ENCODE measurements around the gene SYNGAP1.
"Not testable (repeated sequence)": the region's sequence is repeated elsewhere in the genome, so short reads cannot be mapped to it uniquely, and the experiment has no call there.

Gene SYNGAP1

DNA sequence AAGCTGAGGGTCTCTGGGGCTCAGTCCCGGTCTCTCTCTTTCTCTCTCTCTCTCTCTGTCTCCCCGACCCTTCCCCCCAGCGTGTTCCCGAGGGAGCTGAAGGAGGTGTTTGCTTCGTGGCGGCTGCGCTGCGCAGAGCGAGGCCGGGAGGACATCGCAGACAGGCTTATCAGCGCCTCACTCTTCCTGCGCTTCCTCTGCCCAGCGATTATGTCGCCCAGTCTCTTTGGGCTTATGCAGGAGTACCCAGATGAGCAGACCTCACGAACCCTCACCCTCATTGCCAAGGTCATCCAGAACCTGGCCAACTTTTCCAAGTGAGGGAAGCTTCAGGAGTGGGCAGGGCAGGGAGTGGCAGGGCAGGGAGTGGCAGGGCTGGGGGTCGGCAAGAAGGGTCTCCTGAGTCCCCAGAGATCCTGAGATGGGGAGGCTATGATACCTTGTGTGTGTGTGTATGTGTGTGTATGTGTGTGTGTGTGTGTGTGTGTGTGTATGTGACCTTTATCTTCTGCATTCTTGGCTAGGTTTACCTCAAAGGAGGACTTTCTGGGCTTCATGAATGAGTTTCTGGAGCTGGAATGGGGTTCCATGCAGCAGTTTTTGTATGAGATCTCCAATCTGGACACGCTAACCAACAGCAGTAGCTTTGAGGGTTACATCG is 20.9 kb downstream of the SYNGAP1 start:
- DNase-seq: no peak

DNA sequence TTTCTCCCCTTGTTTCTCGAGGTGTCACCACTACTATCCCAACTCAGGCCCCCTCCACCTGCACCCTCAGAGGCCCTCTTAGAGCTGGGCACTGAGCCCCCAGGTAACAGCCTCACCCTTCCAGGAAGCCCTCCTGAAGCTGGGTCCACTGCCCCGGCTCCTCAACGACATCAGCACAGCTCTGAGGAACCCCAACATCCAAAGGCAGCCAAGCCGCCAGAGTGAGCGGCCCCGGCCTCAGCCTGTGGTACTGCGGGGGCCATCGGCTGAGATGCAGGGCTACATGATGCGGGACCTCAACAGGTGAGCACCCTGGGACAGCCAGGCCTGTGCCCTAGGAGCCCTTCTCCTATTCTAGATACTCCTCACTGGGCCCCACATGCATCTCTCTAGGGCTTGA is 21.6 kb downstream of the SYNGAP1 start:
- no peak for DNase-seq

DNA sequence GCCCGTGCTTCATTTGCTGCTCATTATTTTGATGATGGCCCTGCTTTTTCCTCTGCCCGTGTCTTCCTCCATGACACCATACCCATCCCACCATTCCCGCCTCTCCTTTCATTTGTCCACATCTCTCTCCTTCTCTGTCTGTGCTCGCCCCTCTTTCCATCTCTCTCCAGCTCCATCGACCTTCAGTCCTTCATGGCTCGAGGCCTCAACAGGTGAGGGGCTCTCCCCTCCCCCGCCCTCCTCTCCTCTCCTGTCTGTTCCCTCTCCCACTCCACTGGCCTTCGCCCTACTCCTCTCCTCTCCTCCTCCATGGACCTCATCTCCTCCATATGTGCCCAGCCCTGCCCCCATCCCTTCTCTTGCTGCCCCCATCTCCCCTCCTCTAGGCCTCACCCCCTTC is 22.4 kb downstream of the SYNGAP1 start:
- no peak for DNase-seq

DNA sequence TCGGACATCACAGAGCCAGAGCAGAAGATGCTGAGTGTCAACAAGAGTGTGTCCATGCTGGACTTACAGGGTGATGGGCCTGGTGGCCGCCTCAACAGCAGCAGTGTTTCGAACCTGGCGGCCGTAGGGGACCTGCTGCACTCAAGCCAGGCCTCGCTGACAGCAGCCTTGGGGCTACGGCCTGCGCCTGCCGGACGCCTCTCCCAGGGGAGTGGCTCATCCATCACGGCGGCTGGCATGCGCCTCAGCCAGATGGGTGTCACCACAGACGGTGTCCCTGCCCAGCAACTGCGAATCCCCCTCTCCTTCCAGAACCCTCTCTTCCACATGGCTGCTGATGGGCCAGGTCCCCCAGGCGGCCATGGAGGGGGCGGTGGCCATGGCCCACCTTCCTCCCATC is 23.2 kb downstream of the SYNGAP1 start:
- no peak for DNase-seq

DNA sequence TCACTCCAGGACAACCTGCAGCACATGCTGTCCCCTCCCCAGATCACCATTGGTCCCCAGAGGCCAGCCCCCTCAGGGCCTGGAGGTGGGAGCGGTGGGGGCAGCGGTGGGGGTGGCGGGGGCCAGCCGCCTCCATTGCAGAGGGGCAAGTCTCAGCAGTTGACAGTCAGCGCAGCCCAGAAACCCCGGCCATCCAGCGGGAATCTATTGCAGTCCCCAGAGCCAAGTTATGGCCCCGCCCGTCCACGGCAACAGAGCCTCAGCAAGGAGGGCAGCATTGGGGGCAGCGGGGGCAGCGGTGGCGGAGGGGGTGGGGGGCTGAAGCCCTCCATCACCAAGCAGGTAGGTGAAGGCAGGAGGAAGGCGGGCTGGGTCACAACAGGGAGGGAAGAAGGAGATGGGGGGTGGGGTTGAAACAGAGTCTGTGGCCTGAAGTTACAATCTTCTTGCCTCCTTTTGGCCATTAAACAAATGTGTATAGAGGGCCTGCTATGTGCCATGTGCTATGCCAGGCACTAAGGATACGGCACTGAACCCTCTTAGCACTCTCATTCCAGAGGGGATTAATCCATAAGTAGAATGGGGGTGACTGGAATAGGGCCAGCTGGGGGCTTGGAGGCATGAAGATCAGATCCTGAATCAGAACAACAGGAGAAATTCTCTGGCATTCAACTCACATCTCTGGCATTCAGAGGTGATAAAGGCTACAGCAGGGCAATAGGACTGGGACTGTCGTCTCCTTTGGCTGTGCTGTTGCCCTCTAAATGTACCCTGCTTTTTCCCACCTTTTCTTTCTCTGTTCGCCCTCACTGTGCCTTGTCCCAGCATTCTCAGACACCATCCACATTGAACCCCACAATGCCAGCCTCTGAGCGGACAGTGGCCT is 24.0 kb downstream of the SYNGAP1 start:
- no peak for DNase-seq

DNA sequence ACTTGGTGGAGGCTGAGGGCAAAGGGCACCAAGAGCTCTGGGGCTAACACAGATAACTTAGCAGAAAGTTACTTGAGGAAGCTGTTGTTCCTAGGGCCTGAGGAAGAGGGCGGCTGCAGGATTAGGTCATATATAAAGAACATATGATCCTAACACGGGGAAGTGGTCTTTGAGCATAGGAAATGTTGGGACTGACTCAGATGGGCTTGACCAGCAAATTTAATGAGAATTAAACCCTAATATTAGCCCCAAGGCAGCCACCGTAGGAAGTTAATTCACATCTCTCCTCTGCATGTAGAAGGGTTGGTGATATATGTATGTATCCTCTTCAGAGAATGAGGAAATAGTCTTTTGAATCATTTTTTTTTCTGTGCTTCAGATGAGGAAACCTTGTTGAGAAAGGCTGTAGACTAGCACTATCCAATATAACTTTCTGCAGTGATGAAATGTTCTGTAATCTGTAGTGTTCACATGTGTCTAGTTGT is 25.3 kb downstream of the SYNGAP1 start:
- no peak for DNase-seq

DNA sequence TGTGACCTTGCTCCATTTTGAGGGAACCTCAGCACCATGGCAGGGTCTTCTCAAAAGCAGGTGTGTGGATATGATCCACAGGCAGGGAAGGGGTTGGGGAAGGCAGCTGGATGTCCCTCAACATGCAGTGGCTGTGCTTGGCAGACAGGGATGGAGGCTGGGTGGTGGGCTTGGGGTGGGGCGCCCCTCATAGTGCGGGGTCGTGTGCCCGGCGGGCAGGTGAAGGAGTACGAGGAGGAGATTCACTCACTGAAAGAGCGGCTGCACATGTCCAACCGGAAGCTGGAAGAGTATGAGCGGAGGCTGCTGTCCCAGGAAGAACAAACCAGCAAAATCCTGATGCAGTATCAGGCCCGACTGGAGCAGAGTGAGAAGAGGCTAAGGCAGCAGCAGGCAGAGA is 26.5 kb downstream of the SYNGAP1 start:
- DNase-seq: no peak

DNA sequence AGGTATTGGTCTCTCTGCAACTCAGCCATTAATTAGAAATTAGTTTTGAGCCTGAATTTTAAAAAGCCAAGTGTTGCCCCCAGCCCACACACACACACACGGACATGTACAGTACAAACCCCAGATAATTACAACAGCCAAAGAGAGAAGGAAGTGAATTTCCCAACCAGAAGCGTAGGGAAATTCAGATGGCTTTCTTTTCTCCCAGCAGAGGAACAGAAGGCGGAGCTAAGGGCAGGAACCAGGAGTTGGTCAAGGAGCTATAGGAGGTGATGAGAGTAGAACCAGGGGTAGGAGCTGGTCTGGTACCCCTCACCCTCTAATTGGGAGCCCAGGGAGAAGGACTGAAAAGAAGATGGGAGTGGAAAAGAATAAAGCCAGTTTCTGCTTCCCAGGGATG is 30.6 kb downstream of the SYNGAP1 start:
- no peak for DNase-seq

DNA sequence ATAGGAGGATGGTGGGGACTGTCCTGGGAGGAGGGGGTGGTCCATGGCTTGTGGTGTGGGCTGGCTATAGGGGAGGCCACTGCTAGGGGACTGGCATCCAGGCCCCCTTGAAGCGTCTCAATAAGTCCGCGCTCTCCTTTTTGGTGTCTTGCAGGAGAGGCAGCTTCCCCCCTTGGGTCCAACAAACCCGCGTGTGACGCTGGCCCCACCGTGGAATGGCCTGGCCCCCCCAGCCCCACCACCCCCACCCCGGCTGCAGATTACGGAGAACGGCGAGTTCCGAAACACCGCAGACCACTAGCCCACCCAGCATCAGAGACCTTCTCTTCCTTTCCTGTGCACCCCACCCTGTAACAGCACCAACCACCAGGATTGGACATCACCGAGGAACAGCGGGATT is 31.7 kb downstream of the SYNGAP1 start:
- DNase-seq: no peak

DNA sequence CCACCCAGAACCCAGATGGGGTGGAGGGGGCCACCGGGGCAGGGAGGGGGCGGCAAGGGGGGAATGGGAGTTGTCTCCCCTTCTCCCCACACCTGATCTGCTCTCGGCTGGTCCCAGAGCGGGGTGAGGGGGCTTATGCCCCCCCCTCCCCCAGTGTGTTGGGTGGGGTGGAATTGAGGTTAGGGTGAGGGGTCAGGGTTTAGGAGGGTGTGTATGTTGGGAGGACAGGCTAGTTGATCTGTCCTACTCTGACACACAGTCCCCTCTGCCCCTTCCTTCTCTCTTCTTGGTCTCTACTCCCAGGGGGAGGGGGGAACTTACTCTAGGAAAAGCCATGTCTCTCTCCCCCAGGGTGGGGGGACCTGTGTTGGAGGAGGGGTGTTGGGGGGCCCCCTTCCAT is 32.6 kb downstream of the SYNGAP1 start:
- no peak for DNase-seq

DNA sequence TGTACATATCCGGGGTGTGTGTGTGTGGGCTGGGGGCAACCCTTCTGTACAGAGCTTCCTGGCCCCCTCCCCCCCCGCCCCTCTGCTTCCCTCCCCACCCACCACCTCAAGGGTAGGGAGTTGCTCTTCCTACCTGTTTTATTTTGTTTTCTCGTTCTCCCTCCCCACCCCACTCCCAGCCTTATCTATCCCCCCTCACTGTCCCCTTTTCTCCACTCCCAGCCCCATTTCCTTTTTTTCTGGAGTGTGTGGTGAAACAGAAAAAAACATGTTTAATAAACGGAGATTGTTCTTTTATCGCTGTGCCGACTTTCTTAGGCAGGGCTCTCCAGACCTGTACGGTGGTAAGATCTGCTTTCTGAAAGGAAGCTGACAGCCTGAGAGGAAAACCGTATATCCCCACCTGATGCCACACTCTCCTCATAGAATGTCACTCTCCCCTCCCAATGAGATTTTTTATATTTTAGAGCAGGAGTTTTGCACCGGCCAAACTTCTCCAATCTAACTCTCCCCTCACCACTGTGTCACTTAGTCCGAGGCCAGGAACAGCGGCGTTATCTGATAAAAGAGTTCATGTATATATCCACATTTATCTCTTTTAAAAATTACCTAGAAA is 33.6 kb downstream of the SYNGAP1 start:
- DNase-seq: no peak

DNA sequence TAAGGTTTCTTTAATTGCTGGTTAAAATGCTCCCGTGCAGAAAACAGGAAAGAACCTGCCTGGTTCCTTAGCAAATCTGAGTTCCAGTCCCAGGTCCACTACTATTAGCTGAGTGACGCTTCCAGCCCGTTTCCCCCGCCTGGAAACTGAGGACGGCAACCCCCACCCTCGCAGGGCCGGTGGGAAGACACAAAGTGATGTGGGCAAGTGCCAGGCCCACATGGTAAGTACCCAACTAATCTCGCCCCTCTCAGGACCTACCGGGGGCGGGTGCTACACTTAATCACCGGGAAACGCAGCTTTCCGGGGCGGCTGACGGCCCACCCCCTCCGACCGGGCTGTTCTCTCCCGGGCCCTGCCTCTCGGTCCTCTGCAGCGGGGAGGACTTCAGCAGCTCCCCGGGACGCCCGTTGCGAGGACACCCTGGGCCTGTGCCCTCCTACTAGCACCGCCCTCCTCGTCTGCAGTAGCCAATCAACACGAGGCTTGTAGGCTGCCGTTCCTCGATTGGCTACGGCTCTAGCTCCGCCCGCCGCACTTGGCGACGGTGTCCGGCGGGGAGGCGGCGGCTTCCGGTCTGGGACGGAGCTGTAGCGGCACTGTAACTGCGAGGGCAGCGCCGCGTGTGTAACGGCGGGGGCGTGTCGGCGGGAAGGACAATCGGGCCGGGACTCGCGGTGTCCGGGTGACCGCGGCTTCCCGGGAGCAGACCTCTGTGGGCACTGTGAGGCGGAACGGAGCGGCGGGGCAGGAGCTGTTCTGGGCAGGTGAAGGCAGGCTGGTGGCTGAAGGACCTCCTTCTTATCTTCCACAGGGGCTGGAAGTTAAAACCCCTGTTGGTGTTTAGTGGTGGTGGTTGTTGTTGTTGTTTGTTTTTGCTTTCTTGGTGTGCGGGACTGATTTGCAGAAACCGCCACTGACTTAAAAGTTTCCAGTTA is 34.4 kb downstream of the SYNGAP1 start, which contains the start of gene ZBTB9:
Gene ZBTB9 (plus strand): TSS at position 568 of the 938 bp plus-strand sequence. CDS start 525 bp downstream, outside the sequence.
- DNase-seq: peak; percentile 98

DNA sequence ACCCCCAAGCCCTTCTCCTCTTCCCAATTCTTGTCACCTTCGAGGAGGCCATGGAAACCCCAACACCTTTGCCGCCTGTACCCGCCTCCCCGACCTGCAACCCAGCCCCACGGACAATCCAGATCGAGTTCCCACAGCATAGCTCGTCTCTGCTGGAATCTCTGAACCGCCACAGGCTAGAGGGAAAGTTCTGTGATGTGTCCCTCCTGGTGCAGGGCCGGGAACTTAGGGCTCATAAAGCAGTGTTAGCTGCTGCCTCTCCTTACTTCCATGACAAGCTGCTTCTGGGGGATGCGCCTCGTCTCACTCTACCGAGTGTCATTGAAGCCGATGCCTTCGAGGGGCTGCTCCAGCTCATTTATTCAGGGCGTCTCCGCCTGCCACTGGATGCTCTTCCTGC is 35.2 kb downstream of the SYNGAP1 start:
- DNase-seq: no peak

DNA sequence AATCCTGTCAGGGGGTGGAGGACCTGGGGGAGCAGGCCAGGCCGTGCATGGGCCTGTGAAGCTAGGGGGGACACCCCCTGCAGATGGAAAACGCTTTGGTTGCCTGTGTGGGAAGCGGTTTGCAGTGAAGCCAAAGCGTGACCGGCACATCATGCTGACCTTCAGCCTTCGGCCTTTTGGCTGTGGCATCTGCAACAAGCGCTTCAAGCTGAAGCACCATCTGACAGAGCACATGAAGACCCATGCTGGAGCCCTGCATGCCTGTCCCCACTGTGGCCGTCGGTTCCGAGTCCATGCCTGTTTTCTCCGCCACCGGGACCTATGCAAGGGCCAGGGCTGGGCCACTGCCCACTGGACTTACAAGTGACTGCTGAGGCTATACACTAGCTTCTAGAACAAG is 36.3 kb downstream of the SYNGAP1 start:
- no peak for DNase-seq

DNA sequence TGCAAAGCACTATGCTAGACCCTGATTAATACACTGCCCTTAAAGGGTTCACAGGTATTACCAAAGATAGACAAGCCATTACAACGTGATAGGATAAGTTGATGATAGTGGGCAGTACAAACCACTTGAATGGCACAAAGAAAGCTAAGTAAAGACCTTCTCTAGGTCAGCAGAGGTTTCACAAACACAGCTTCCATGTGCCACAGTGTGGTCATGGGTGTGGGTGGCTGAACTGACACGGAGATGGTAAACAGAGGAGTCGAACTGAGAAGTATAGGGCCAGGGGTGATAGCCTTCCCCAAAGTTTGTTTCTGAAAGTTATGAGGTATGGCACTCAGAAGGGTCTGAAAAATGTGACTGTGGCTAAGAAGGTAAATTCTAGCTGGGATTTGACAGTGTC is 38.8 kb downstream of the SYNGAP1 start:
- DNase-seq: no peak

DNA sequence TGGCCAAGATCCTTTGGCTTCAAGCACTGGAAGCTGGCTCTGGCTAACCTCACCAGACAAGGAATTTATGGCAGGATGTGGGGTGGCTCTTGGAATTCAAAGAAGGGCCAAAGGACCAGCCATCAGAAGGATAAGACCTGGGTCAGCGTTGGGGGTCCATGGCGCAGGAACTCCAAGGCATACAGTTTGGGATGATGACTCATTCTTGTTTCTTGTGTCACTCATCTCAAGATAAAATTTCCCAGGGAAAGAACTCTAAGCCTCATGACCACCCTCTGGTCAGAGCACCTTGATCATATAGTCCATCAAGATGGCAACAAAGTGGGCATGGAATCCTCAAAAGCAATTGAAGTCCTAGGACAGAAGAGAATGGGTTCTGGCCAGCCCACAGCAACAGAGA is 39.4 kb downstream of the SYNGAP1 start:
- DNase-seq: no peak

DNA sequence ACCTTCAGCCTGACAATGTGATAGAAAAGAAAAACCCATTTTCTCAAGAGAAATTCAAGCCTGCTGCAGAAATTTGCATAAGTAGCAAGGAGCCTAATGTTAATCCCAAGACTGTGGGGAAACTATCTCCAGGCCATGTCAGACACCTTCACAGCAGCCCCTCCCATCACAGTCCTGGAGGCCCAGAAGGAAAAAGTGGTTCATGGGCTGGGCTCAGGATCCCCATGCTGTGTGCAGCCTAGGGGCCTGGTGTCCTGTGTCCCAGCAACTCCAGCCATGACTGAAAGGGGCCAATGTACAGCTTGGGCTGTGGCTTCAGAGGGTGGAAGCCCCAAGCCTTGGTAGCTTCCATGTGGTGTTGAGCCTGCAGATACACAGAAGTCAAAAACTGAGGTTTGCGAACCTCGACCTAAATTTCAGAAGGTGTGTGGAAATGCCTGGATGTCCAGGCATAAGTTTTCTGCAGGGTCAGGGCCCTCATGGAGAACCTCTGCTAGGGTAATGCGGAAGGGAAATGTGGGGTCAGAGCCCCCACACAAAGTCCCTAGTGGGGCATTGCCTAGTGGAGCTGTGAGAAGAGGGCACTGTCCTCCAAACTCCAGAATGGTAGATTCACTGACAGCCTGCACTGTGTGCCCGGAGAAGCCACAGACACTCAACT is 46.3 kb downstream of the SYNGAP1 start:
- DNase-seq: no peak

DNA sequence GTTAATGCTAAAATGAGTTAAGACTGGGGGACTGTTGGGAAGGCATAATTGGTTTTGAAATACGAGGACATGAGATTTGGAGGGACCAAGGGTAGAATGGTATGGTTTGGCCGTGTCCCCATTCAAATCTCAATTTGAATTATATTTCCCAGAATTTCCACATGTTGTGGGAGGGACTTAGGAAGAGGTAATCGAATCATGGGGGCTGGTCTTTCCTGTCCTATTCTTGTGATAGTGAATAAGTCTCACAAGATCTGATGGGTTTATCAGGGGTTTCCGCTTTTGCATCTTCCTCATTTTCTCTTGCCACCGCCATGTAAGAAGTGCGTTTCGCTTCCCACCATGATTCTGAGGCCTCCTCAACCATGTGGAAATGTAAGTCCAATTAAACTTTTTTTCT is 47.2 kb downstream of the SYNGAP1 start:
- DNase-seq: no peak

DNA sequence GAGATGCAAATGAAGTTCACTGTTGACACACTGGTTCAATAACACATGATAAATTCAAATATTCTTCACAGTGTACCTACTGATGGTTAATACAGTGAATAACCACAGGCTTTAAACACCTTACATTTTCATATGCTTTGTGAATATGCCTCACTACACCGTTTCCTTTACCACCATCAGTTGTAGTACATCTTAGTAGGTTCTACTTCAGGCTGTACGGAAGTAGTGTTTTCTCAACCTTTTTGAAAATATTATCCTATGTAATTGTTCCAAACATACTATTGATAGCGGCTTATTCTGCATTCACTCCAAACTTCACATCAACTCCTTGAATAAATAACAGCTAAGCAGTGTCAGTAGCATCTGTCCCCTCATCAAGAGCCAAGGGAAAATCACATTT is 49.8 kb downstream of the SYNGAP1 start:
- DNase-seq: no peak

DNA sequence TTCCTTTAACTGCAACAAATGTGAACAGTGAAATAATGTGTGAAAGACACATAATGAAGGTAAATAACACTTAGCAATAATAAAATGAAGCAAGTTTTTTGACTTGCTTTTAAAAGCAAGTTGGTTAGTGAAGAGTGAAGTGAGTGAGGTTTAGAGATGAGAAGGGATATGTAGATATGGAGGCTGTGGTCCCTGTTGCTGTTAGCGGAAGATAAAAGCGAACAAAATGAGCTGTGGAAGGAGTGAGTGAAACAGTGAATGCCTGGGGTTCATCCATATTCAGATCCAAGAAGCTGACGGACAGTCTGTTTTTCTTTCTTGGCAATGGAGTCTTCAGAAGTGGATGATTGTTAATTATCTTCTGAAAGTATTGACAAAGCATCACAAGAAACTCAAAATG is 58.0 kb downstream of the SYNGAP1 start:
- DNase-seq: no peak

DNA sequence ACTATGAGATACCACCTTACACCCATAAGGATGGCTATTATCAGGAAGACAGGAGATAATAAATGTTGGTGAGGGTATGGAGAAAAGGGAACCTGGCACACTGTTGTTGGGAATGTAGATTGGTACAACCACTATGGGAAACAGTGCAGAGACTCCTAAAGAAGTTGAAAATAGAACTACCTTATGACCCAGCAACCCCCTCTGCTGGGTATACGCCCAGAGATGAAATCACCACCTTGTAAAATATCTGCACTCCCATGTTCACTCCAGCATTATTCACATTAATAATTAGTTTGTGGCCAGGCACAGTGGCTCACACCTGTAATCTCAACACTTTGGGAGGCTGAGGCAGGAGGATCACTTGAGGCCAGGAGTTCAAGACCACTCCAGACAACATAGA is 61.3 kb downstream of the SYNGAP1 start:
- no peak for DNase-seq

DNA sequence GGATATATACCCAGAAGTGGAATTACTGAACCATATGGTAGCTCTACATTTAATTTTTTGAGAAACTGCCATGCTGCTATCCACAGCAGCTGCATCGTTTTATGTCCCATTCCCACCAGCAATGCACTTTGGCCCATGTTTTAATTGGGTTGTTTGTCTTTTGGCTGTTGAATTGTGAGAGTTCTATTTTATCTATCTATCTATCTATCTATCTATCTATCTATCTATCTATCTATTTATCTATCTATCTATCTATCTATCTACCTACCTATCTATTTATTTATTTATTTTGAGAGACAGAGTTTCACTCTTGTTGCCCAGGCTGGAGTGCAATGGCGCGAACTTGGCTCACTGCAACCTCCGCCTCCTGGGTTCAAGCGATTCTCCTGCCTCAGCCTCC is 62.8 kb downstream of the SYNGAP1 start:
- DNase-seq: not testable (repeated sequence)

All from NCI-H510A (cell line).